Spleen (tissue), 11 donors: Measurements from ENCODE around the gene ALDH2. TPM values are rescaled to one million over a fixed set of nuclear protein-coding genes. Genes with fewer than 3 reads are reported as not detected.

Experiments used
- DNase-seq: peaks from one replicate; pipeline ENCODE4 v3.0.0-alpha.2; 2020
- H3K27ac ChIP-seq, 8 donors: fragments of 200-600 bp; sonication (generic) in 7 of 8; 1 replicate in 4 of 8; 2 replicates in 4 of 8; pipeline versions ENCODE4 v1.5.0 to v1.8.0; 2016 to 2021; ENCODE audit warnings: inconsistent platforms in 4 of 8, mild to moderate bottlenecking in 4 of 8, moderate library complexity in 1 of 8
- H3K27me3 ChIP-seq, 7 donors: fragments of 200-600 bp; sonication (generic) in 6 of 7; replicated peaks in 1 of 7; 1 replicate in 4 of 7; 2 replicates in 3 of 7; pipeline versions ENCODE4 v1.5.0 to v1.8.0; 2016 to 2021; ENCODE audit warnings: inconsistent platforms in 3 of 7, mild to moderate bottlenecking in 1 of 7
- H3K36me3 ChIP-seq, 6 donors: fragments of 200-600 bp; sonication (generic) in 5 of 6; 1 replicate in 4 of 6; 2 replicates in 2 of 6; pipeline versions ENCODE4 v1.5.0 to v1.8.0; 2016 to 2021; ENCODE audit warnings: inconsistent platforms in 2 of 6
- H3K4me1 ChIP-seq, 6 donors: fragments of 200-600 bp; sonication (generic) in 5 of 6; 1 replicate in 3 of 6; 2 replicates in 3 of 6; pipeline versions ENCODE4 v1.5.0 to v1.8.0; 2016 to 2021; ENCODE audit warnings: inconsistent platforms in 3 of 6
- H3K4me3 ChIP-seq, 8 donors: fragments of 200-600 bp; sonication (generic) in 7 of 8; 1 replicate in 4 of 8; 2 replicates in 4 of 8; pipeline versions ENCODE4 v1.5.0 to v1.8.0; 2016 to 2021; ENCODE audit warnings: inconsistent platforms in 4 of 8, mild to moderate bottlenecking in 4 of 8, moderate library complexity in 2 of 8
- H3K9me3 ChIP-seq, 8 donors: fragments of 200-600 bp; sonication (generic) in 7 of 8; 1 replicate in 4 of 8; 2 replicates in 4 of 8; pipeline versions ENCODE4 v1.5.0 to v1.8.0; 2016 to 2021; ENCODE audit warnings: inconsistent platforms in 4 of 8
- POLR2A ChIP-seq, 3 donors: fragments of 450-650 bp; IDR thresholded peaks; one replicate each; pipeline ENCODE4 v1.5.1; 2017; ENCODE audit warnings: antibody characterized with exemption in 3 of 3, mild to moderate bottlenecking in 1 of 3
- POLR2AphosphoS5 ChIP-seq, 3 donors: sonication (generic); formaldehyde crosslinking; IDR thresholded peaks; one replicate each; pipeline ENCODE4 v1.5.1; 2017; ENCODE audit warnings: antibody characterized with exemption in 3 of 3
- WGBS, 5 donors: extraction: QIAGEN DNeasy Blood & Tissue Kit in 3 of 5; methylation state at CpG; one replicate each; pipeline versions ENCODE4 v1.1.5 to v1.1.7; 2013 to 2018; 5-methylcytosine and 5-hydroxymethylcytosine counted together
- intact Hi-C: fragments of 100-400 bp; cut with DNase I; formaldehyde crosslinking; loops from one replicate; pipeline ENCODE4 v1.15.0; 2023; ENCODE audit warnings: low total_unique reads
- polyA plus RNA-seq, 3 donors: library from polyadenylated mRNA; stranded (reverse); fragments of 200-250 nt; gene quantifications; one replicate each; pipeline ENCODE4 v1.2.1, GENCODE V29; 2013
- total RNA-seq, 7 donors: library from RNA; depleted of rRNA in 3 of 7; stranded (reverse); fragments of >200 nt in 3 of 7; fragmentation: NEBNext Ultra II Directional in 4 of 7; extraction: Animal tissue kit (Norgen Biotek cat#: 25700) in 4 of 7; gene quantifications; one replicate each; pipeline versions ENCODE4 v1.1.0 to v1.2.1, GENCODE V29; 2016 to 2021
- TF ChIP-seq, protein P1 (sequence below), 11 experiments: fragments of 200-600 bp in 7 of 11; fragments of 450-650 bp in 4 of 11; sonication (generic) in 4 of 11; IDR thresholded peaks in 8 of 11; conservative IDR thresholded peaks in 3 of 11; 1 replicate in 7 of 11; 2 replicates in 4 of 11; pipeline versions ENCODE4 v1.4.0 to v1.8.0; 2016 to 2021; ENCODE audit warnings: antibody characterized with exemption in 11 of 11, inconsistent platforms in 4 of 11, mild to moderate bottlenecking in 1 of 11
- donor health status: healthy with polysubstance abuse.
- donor health status: DM: no; HTN: no; CAD: no; lungs with moderate emphysema.
- donor health status: DM: no; HTN: no; CAD: no.
- donor health status: Bipolar disorder and iron deficiency.
- donor health status: healthy.
- donor health status: DM: no; HTN: no; CAD: no.
- donor health status: DM: yes; HTN: yes; CAD: no.

Gene ALDH2
- total and polyA plus RNA-seq, 10 donors: 30.8 to 78.9 (median 47.5) TPM

- DNase-seq: no peak
- WGBS, 5 donors: 93 to 98% (median 96%) methylated on average over 7 to 8 of the region's 8 CpGs
- Histone ChIP-seq H3K27me3 (no peaks in the 10 kb centered on the region), H3K9me3 (no peaks in the 10 kb centered on the region), H3K36me3 (peaks cover 0 to 100% (median 55%) of the 10 kb centered on the region in 6 donors), H3K4me3 (no peak overlapping the region), H3K4me1 (no peaks in the 10 kb centered on the region), H3K27ac (no peak overlapping the region)
- no peak for TF ChIP-seq POLR2AphosphoS5 (IDR thresholded peaks at IDR 0.05)
- TF ChIP-seq, protein P1, sequence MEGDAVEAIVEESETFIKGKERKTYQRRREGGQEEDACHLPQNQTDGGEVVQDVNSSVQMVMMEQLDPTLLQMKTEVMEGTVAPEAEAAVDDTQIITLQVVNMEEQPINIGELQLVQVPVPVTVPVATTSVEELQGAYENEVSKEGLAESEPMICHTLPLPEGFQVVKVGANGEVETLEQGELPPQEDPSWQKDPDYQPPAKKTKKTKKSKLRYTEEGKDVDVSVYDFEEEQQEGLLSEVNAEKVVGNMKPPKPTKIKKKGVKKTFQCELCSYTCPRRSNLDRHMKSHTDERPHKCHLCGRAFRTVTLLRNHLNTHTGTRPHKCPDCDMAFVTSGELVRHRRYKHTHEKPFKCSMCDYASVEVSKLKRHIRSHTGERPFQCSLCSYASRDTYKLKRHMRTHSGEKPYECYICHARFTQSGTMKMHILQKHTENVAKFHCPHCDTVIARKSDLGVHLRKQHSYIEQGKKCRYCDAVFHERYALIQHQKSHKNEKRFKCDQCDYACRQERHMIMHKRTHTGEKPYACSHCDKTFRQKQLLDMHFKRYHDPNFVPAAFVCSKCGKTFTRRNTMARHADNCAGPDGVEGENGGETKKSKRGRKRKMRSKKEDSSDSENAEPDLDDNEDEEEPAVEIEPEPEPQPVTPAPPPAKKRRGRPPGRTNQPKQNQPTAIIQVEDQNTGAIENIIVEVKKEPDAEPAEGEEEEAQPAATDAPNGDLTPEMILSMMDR (IDR thresholded peaks at IDR 0.05 in 8 of 11, conservative IDR thresholded peaks at IDR 0.05 in 3 of 11): no peak
- TF ChIP-seq POLR2A (IDR thresholded peaks at IDR 0.05): no peak
- intact Hi-C loops: no loop called here
These were observed 37.1 kb downstream of the ALDH2 start for GRCh38 chr12:111803851-111804250.

DNA sequence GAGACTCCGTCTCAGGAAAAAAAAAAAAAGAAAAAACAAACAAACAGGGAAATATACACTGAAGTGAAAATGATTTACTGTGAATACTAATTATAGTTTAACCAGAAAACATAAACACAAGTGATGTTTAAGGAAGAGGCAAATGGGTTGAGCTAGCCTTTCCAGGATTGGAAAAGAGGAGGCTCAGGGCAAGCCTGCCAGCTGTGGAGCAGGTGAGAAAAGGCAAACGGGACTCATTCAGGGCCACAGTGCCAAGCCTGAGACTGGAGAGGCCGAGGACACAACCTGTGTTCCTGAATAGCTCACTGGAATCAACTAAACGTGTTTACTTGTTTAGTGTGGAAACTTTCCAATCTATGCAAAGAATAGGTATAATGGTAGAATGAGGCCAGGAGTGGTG is 39.6 kb downstream of the ALDH2 start:
- H3K9me3 ChIP-seq: no peaks in the 10 kb centered on the region
- 87 to 97% (median 88%) methylated on average over 4 of the region's 4 CpGs for WGBS, 5 donors
- no peaks in the 10 kb centered on the region for H3K4me1 ChIP-seq
- H3K27me3 ChIP-seq: no peaks in the 10 kb centered on the region
- DNase-seq: no peak
- H3K36me3 ChIP-seq: peaks cover 0 to 100% (median 47%) of the 10 kb centered on the region in 6 donors
- H3K27ac ChIP-seq: no peak overlapping the region
- H3K4me3 ChIP-seq: no peak overlapping the region
- intact Hi-C loops: no loop called here
- TF ChIP-seq POLR2A (IDR thresholded peaks at IDR 0.05): no peak
- no peak for TF ChIP-seq POLR2AphosphoS5 (IDR thresholded peaks at IDR 0.05)
- TF ChIP-seq, protein P1 (IDR thresholded peaks at IDR 0.05 in 8 of 11, conservative IDR thresholded peaks at IDR 0.05 in 3 of 11): no peak

- WGBS, 5 donors: 85 to 92% (median 91%) methylated on average over 7 of the region's 7 CpGs
These were observed 40.5 kb downstream of the ALDH2 start for GRCh38 chr12:111807232-111807631.

More at GRCh38 chr12:111807232-111807631, 40.5 kb downstream of the ALDH2 start:
- Histone ChIP-seq H3K27me3 (no peaks in the 10 kb centered on the region), H3K4me3 (no peak overlapping the region), H3K9me3 (no peaks in the 10 kb centered on the region), H3K4me1 (no peaks in the 10 kb centered on the region), H3K36me3 (peaks cover 0 to 100% (median 43%) of the 10 kb centered on the region in 6 donors), H3K27ac (no peak overlapping the region)
- no peak for TF ChIP-seq POLR2AphosphoS5 (IDR thresholded peaks at IDR 0.05)
- no peak for TF ChIP-seq POLR2A (IDR thresholded peaks at IDR 0.05)
- TF ChIP-seq, protein P1 (IDR thresholded peaks at IDR 0.05 in 8 of 11, conservative IDR thresholded peaks at IDR 0.05 in 3 of 11): no peak
- intact Hi-C loops: no loop called here
- no peak for DNase-seq
